OCI-LY7 (cell line): ENCODE measurements around the gene SNAI3.

Source experiments
- CTCF ChIP-seq: fragments of 200-600 bp; sonication (generic); conservative IDR thresholded peaks from 2 replicates; pipeline ENCODE4 v1.5.1; 2014; ENCODE audit warnings: mild to moderate bottlenecking, antibody characterized with exemption, low read length, moderate library complexity, mixed read lengths
- EZH2phosphoT487 ChIP-seq: fragments of 200-600 bp; sonication (generic); IDR thresholded peaks from 2 replicates; pipeline ENCODE4 v1.6.1; 2018; ENCODE audit warnings: low read depth, borderline replicate concordance, mild to moderate bottlenecking, mixed run types, antibody characterized with exemption, low read length, moderate library complexity, mixed read lengths

GRCh38 chr16:88703486-88704309 lies 17.4 kb upstream of the SNAI3 start:
- TF ChIP-seq CTCF (no peak), EZH2phosphoT487 (no peak)
